IMR-90 (cell line): ENCODE measurements around the gene ZNF555. TPM values are rescaled to one million over a fixed set of nuclear protein-coding genes. Genes with fewer than 3 reads are reported as not detected.

ENCODE experiments used
- ATAC-seq: fragments of 200-7000 bp; cut with Tn5 transposase; 2 replicates; pipeline ENCODE4 v1.9.1; 2020; ENCODE audit warnings: low read depth, mild to moderate bottlenecking, moderate library complexity
- BruUV-seq: library from RNA; stranded (reverse); fragments of 400-500 nt; replicated peaks from 2 replicates; lab custom pipeline; 2021; lab: Mats Ljungman, UMichigan
- CTCF ChIA-PET: fragments of 300-600 bp; formaldehyde crosslinking; extraction: SDS; loops from one replicate; lab custom pipeline; 2021; ENCODE audit warnings: antibody characterized with exemption; lab: Yijun Ruan, JAX
- POLR2A ChIA-PET: fragments of 300-600 bp; sonication (Branson Sonifier 250); formaldehyde crosslinking; loops from one replicate; lab custom pipeline; 2022; ENCODE audit warnings: antibody characterized with exemption; ENCODE audit not compliant: unreplicated experiment; lab: Charles Lee
- DNase-seq: peaks from one replicate; pipeline ENCODE4 v3.0.0; 2013
- H2AFZ ChIP-seq: replicated peaks from 2 replicates; pipeline ENCODE3; 2013; ENCODE audit warnings: low read length, mild to moderate bottlenecking; ENCODE audit not compliant: poor library complexity
- H2AK5ac ChIP-seq: 2 replicates; pipeline ENCODE4 v1.6.1; 2013; ENCODE audit warnings: low read depth, low read length, inconsistent platforms
- H2AK9ac ChIP-seq: replicated peaks from 2 replicates; pipeline ENCODE3; 2013; ENCODE audit warnings: mild to moderate bottlenecking, low read depth, low read length, moderate library complexity; ENCODE audit not compliant: poor library complexity
- H2BK120ac ChIP-seq: 2 replicates; pipeline ENCODE4 v1.6.1; 2013; ENCODE audit warnings: low read depth, low read length, inconsistent platforms
- H2BK15ac ChIP-seq: 3 replicates; pipeline ENCODE4 v1.6.1; 2013; ENCODE audit warnings: low read depth, low read length, inconsistent platforms
- H2BK20ac ChIP-seq: 2 replicates; pipeline ENCODE4 v1.6.1; 2013; ENCODE audit warnings: low read depth, mild to moderate bottlenecking, inconsistent platforms, low read length, moderate library complexity
- H2BK5ac ChIP-seq: 2 replicates; pipeline ENCODE4 v1.6.1; 2013; ENCODE audit warnings: mild to moderate bottlenecking, low read depth, low read length, inconsistent platforms; ENCODE audit not compliant: poor library complexity, severe bottlenecking
- H3K14ac ChIP-seq: replicated peaks from 2 replicates; pipeline ENCODE4 v1.6.1; 2013; ENCODE audit warnings: low read depth, low read length, inconsistent platforms
- H3K18ac ChIP-seq: 2 replicates; pipeline ENCODE4 v1.6.1; 2013; ENCODE audit warnings: low read depth, low read length, control low read depth
- H3K23ac ChIP-seq: 2 replicates; pipeline ENCODE4 v1.6.1; 2013; ENCODE audit warnings: low read depth, low read length, inconsistent platforms
- H3K27ac ChIP-seq: 2 replicates; pipeline ENCODE4 v1.5.1; 2013; ENCODE audit warnings: mild to moderate bottlenecking, control low read depth, low read length; ENCODE audit not compliant: insufficient read depth
- H3K27me3 ChIP-seq: 2 replicates; pipeline ENCODE4 v1.6.1; 2013; ENCODE audit warnings: low read length; ENCODE audit not compliant: control insufficient read depth, insufficient read depth
- H3K36me3 ChIP-seq: 2 replicates; pipeline ENCODE4 v1.6.1; 2013; ENCODE audit warnings: low read length, mixed read lengths; ENCODE audit not compliant: control insufficient read depth, insufficient read depth
- H3K4ac ChIP-seq: 2 replicates; pipeline ENCODE4 v1.6.1; 2013; ENCODE audit warnings: low read depth, low read length, inconsistent platforms
- H3K4me1 ChIP-seq: 2 replicates; pipeline ENCODE4 v1.6.1; 2013; ENCODE audit warnings: low read length, mixed read lengths; ENCODE audit not compliant: control insufficient read depth, insufficient read depth
- H3K4me2 ChIP-seq: 2 replicates; pipeline ENCODE4 v1.6.1; 2013; ENCODE audit warnings: low read depth, mild to moderate bottlenecking, control low read depth, low read length, moderate library complexity
- H3K4me3 ChIP-seq: 2 replicates; pipeline ENCODE4 v1.5.1; 2013; ENCODE audit warnings: low read depth, mild to moderate bottlenecking, control low read depth, low read length, moderate library complexity; ENCODE audit not compliant: insufficient read depth
- H3K56ac ChIP-seq: 2 replicates; pipeline ENCODE4 v1.6.1; 2013; ENCODE audit warnings: low read length, inconsistent platforms; ENCODE audit not compliant: insufficient read depth; ENCODE audit errors: extremely low read depth
- H3K79me1 ChIP-seq, 2 experiments: 2 replicates each; pipeline ENCODE4 v1.6.1; 2013; ENCODE audit warnings: low read length in 2 of 2, inconsistent platforms in 1 of 2, low read depth in 1 of 2
- H3K9ac ChIP-seq: 2 replicates; pipeline ENCODE4 v1.6.1; 2013; ENCODE audit warnings: low read depth, low read length, control low read depth
- H3K9me1 ChIP-seq: 2 replicates; pipeline ENCODE4 v1.6.1; 2013; ENCODE audit warnings: low read length, inconsistent platforms; ENCODE audit not compliant: insufficient read depth
- H3K9me3 ChIP-seq: 2 replicates; pipeline ENCODE4 v1.6.1; 2013; ENCODE audit warnings: low read length; ENCODE audit not compliant: control insufficient read depth, insufficient read depth
- H4K20me1 ChIP-seq: 2 replicates; pipeline ENCODE4 v1.6.1; 2013; ENCODE audit warnings: low read length, inconsistent platforms; ENCODE audit not compliant: insufficient read depth
- H4K5ac ChIP-seq: 2 replicates; pipeline ENCODE4 v1.6.1; 2013; ENCODE audit warnings: mild to moderate bottlenecking, low read depth, low read length, control low read depth
- H4K8ac ChIP-seq, 2 experiments: 2 replicates each; pipeline ENCODE4 v1.6.1; 2013; ENCODE audit warnings: low read depth in 2 of 2, low read length in 2 of 2, control low read depth in 1 of 2, inconsistent platforms in 1 of 2
- H4K91ac ChIP-seq: 2 replicates; pipeline ENCODE4 v1.6.1; 2013; ENCODE audit warnings: low read depth, low read length, inconsistent platforms; ENCODE audit not compliant: insufficient read depth
- BHLHE40 ChIP-seq: fragments of 150-350 bp; IDR thresholded peaks from 2 replicates; pipeline ENCODE4 v1.6.1; 2016; ENCODE audit warnings: mild to moderate bottlenecking, low read depth, low read length
- CHD1 ChIP-seq: IDR thresholded peaks from 2 replicates; pipeline ENCODE4 v1.6.1; 2012; ENCODE audit warnings: low read depth, low read length, improper control_type of control experiment
- CTCF ChIP-seq: conservative IDR thresholded peaks from 2 replicates; pipeline ENCODE4 v1.5.1; 2012; ENCODE audit warnings: mild to moderate bottlenecking, low read depth, low read length, improper control_type of control experiment
- ELK1 ChIP-seq: fragments of 150-350 bp; IDR thresholded peaks from 2 replicates; pipeline ENCODE4 v1.6.1; 2016; ENCODE audit warnings: low read depth, mild to moderate bottlenecking, low read length, moderate library complexity, borderline replicate concordance
- FOS ChIP-seq: fragments of 150-350 bp; IDR thresholded peaks from 2 replicates; pipeline ENCODE4 v1.6.1; 2016; ENCODE audit warnings: low read depth, low read length
- MAFK ChIP-seq: IDR thresholded peaks from 2 replicates; pipeline ENCODE4 v1.6.1; 2012; ENCODE audit warnings: low read depth, low read length, improper control_type of control experiment
- MAZ ChIP-seq: IDR thresholded peaks from 2 replicates; pipeline ENCODE4 v1.6.1; 2012; ENCODE audit warnings: low read depth, mild to moderate bottlenecking, low read length, improper control_type of control experiment, moderate library complexity, borderline replicate concordance
- MXI1 ChIP-seq: IDR thresholded peaks from 2 replicates; pipeline ENCODE4 v1.6.1; 2012; ENCODE audit warnings: low read depth, mild to moderate bottlenecking, low read length, moderate library complexity, borderline replicate concordance
- NFE2L2 ChIP-seq: fragments of 150-350 bp; IDR thresholded peaks from 2 replicates; pipeline ENCODE4 v1.6.1; 2016; ENCODE audit warnings: low read depth, mild to moderate bottlenecking, low read length
- RAD21 ChIP-seq: IDR thresholded peaks from 2 replicates; pipeline ENCODE4 v1.6.1; 2012; ENCODE audit warnings: low read length, improper control_type of control experiment
- RFX5 ChIP-seq: IDR thresholded peaks from 2 replicates; pipeline ENCODE4 v1.8.0; 2012; ENCODE audit warnings: low read depth, mild to moderate bottlenecking, low read length, moderate library complexity
- USF2 ChIP-seq: fragments of 150-350 bp; IDR thresholded peaks from 2 replicates; pipeline ENCODE4 v1.6.1; 2017; ENCODE audit warnings: mild to moderate bottlenecking, antibody characterized with exemption, low read length, low read depth
- WGBS, 2 experiments: methylation state at CpG; one replicate each; pipeline versions ENCODE4 v1.1.5 to v1.1.7; 2013; ENCODE audit warnings: missing lambda C conversion rate in 2 of 2; ENCODE audit not compliant: insufficient read length in 1 of 2; ENCODE audit errors: extremely low coverage in 2 of 2; 5-methylcytosine and 5-hydroxymethylcytosine counted together
- dilution Hi-C: fragments of 300-500 bp; cut with HindIII; formaldehyde crosslinking; loops from one replicate; pipeline ENCODE4 v1.14.3; 2018; ENCODE audit warnings: low sequenced_read_pairs; ENCODE audit not compliant: unreplicated experiment
- in situ Hi-C: fragments of 300-500 bp; cut with MboI; formaldehyde crosslinking; loops from 3 replicates; pipeline ENCODE4 v1.14.3; 2019; ENCODE audit warnings: low sequenced_read_pairs, inconsistent platforms, mixed read lengths
- intact Hi-C: fragments of 100-400 bp; cut with micrococcal nuclease; formaldehyde crosslinking; loops from 2 replicates; pipeline ENCODE4 v1.10.0; 2022
- polyA plus RNA-seq, 3 experiments: library from polyadenylated mRNA; depleted of rRNA; stranded (reverse); fragments of >200 nt; gene quantifications; 2 replicates each; pipeline ENCODE4 v1.2.3, GENCODE V29; 2012; ENCODE audit warnings: low replicate concordance in 1 of 3
- total RNA-seq: library from RNA; depleted of rRNA; stranded (reverse); fragments of >200 nt; gene quantifications from 2 replicates; pipeline ENCODE4 v1.2.3, GENCODE V29; 2012

ZNF555 gene
- total and polyA plus RNA-seq, 2 of the 4 experiments (the other 2 are of a cell fraction), result 2.8 to 9.7 TPM

- Histone ChIP-seq H3K18ac (no peak overlapping the region), H4K91ac (no peak overlapping the region), H2AK5ac (no peak overlapping the region), H2AFZ (no peak overlapping the region), H3K4me2 (no peak overlapping the region), H3K4ac (no peak overlapping the region), H2AK9ac (no peak overlapping the region), H4K5ac (no peak overlapping the region), H3K4me1 (no peaks in the 10 kb centered on the region), H2BK120ac (no peak overlapping the region), H3K23ac (no peak overlapping the region), H3K9ac (no peak overlapping the region), H3K27ac (no peak overlapping the region), H3K4me3 (no peak overlapping the region), H2BK5ac (no peak overlapping the region), H3K9me3 (no peaks in the 10 kb centered on the region), H2BK20ac (no peak overlapping the region), H4K8ac (no peak overlapping the region), H2BK15ac (no peak overlapping the region), H4K20me1 (no peaks in the 10 kb centered on the region; the same call in 1 of the 2 replicates), H3K9me1 (no peaks in the 10 kb centered on the region), H3K27me3 (no peaks in the 10 kb centered on the region), H3K56ac (no peak overlapping the region), H3K14ac (no peak overlapping the region), H3K36me3 (peaks cover 33% of the 10 kb centered on the region), H3K79me1 (no peaks in the 10 kb centered on the region; a peak in 1 of 4 replicates)
- CTCF ChIA-PET, result no interaction called here
- dilution Hi-C loops, result no loop called here
- POLR2A ChIA-PET, result no interaction called here
- intact Hi-C loops, result no loop called here
- TF ChIP-seq FOS (no peak), MAZ (no peak), RAD21 (no peak), MXI1 (no peak), RFX5 (no peak), MAFK (no peak), CHD1 (no peak), USF2 (no peak), BHLHE40 (no peak), CTCF (no peak), NFE2L2 (no peak), ELK1 (no peak)
- ATAC-seq (no peak), DNase-seq (no peak)
- BruUV-seq, result no TSS peak
- 90% methylated on average over 19 of the region's 35 CpGs; no CpG with 5 or more reads in 1 of the 2 experiments for WGBS, 2 experiments
- in situ Hi-C loops, result no loop called here
Measured at GRCh38 chr19:2813235-2814160, 27.8 kb upstream of the ZNF555 start.
